Skeletal muscle cell (primary cell): Measurements from ENCODE around the gene AK8.

Experiments
- DNase-seq: peaks from one replicate; pipeline ENCODE4 v3.0.0-alpha.2; 2010; ENCODE audit warnings: low read depth
- H3K4me3 ChIP-seq: 2 replicates; pipeline ENCODE4 v1.5.1; 2011; ENCODE audit warnings: low read depth, mild to moderate bottlenecking, control low read depth, low read length, moderate library complexity

AK8 gene

GRCh38 chr9:132757016-132757415, 121.1 kb downstream of the AK8 start:
- DNase-seq: no peak
- H3K4me3 ChIP-seq: no peak overlapping the region

- DNase-seq: no peak
- H3K4me3 ChIP-seq: no peak overlapping the region
These were observed 121.8 kb downstream of the AK8 start for GRCh38 chr9:132756214-132756845.

GRCh38 chr9:132755096-132755495, 123.0 kb downstream of the AK8 start:
- no peak for DNase-seq
- H3K4me3 ChIP-seq: no peak overlapping the region

GRCh38 chr9:132754236-132754635, 123.8 kb downstream of the AK8 start:
- no peak for DNase-seq
- no peak overlapping the region for H3K4me3 ChIP-seq

GRCh38 chr9:132753593-132753880, 124.5 kb downstream of the AK8 start:
- no peak overlapping the region for H3K4me3 ChIP-seq
- DNase-seq: no peak

- H3K4me3 ChIP-seq: no peak overlapping the region
- no peak for DNase-seq
These were observed 125.0 kb downstream of the AK8 start for GRCh38 chr9:132752877-132753592.

- DNase-seq: no peak
- no peak overlapping the region for H3K4me3 ChIP-seq
These were observed 127.4 kb downstream of the AK8 start for GRCh38 chr9:132750668-132751067.

GRCh38 chr9:132749306-132749705, 128.8 kb downstream of the AK8 start:
- DNase-seq: no peak
- H3K4me3 ChIP-seq: no peak overlapping the region

- no peak for DNase-seq
- H3K4me3 ChIP-seq: no peak overlapping the region
These were observed 129.6 kb downstream of the AK8 start for GRCh38 chr9:132748450-132748849.

- no peak for DNase-seq
- H3K4me3 ChIP-seq: no peak overlapping the region
These were observed 132.1 kb downstream of the AK8 start for GRCh38 chr9:132745756-132746709.

GRCh38 chr9:132744881-132745755, 133.0 kb downstream of the AK8 start:
- H3K4me3 ChIP-seq: no peak overlapping the region
- DNase-seq: no peak

GRCh38 chr9:132743931-132744479, 134.1 kb downstream of the AK8 start:
- H3K4me3 ChIP-seq: no peak overlapping the region
- no peak for DNase-seq

GRCh38 chr9:132742821-132743311, 135.2 kb downstream of the AK8 start:
- DNase-seq: no peak
- H3K4me3 ChIP-seq: no peak overlapping the region

GRCh38 chr9:132740526-132741309, 137.4 kb downstream of the AK8 start:
- no peak for DNase-seq
- H3K4me3 ChIP-seq: no peak overlapping the region

GRCh38 chr9:132739710-132740310, 138.3 kb downstream of the AK8 start:
- DNase-seq: no peak
- no peak overlapping the region for H3K4me3 ChIP-seq

- H3K4me3 ChIP-seq: no peak overlapping the region
- no peak for DNase-seq
These were observed 144.7 kb downstream of the AK8 start for GRCh38 chr9:132733260-132733815.

- no peak overlapping the region for H3K4me3 ChIP-seq
- no peak for DNase-seq
These were observed 145.5 kb downstream of the AK8 start for GRCh38 chr9:132732326-132733259.
